Parathyroid adenoma (tissue), 2 donors: ENCODE measurements around the gene NPAS1.

ENCODE experiments used
- H2AFZ ChIP-seq: fragments of 300-600 bp; sonication (generic); one replicate; pipeline ENCODE4 v1.7.0; 2017; ENCODE audit warnings: antibody characterized with exemption, mild to moderate bottlenecking
- H3K27ac ChIP-seq: fragments of 300-600 bp; sonication (generic); one replicate; pipeline ENCODE4 v1.7.0; 2017
- H3K27me3 ChIP-seq: fragments of 300-600 bp; sonication (generic); one replicate; pipeline ENCODE4 v1.7.0; 2017; ENCODE audit warnings: low read length; ENCODE audit not compliant: control insufficient read depth, insufficient read depth
- H3K36me3 ChIP-seq: fragments of 300-600 bp; sonication (generic); one replicate; pipeline ENCODE4 v1.7.0; 2017; ENCODE audit warnings: low read length; ENCODE audit not compliant: control insufficient read depth, insufficient read depth
- H3K4me1 ChIP-seq: fragments of 300-600 bp; sonication (generic); one replicate; pipeline ENCODE4 v1.7.0; 2017; ENCODE audit warnings: control low read depth
- H3K4me2 ChIP-seq: fragments of 300-600 bp; sonication (generic); one replicate; pipeline ENCODE4 v1.7.0; 2017; ENCODE audit warnings: low read length
- H3K4me3 ChIP-seq: fragments of 300-600 bp; sonication (generic); one replicate; pipeline ENCODE4 v1.7.0; 2017; ENCODE audit warnings: low read depth, low read length
- H3K79me2 ChIP-seq: fragments of 300-600 bp; sonication (generic); one replicate; pipeline ENCODE4 v1.7.0; 2017; ENCODE audit warnings: control low read depth
- H3K9ac ChIP-seq: fragments of 300-600 bp; sonication (generic); one replicate; pipeline ENCODE4 v1.7.0; 2017; ENCODE audit warnings: mild to moderate bottlenecking
- H3K9me3 ChIP-seq: fragments of 300-600 bp; sonication (generic); one replicate; pipeline ENCODE4 v1.7.0; 2017; ENCODE audit warnings: low read length; ENCODE audit not compliant: control insufficient read depth
- TF ChIP-seq, protein P1 (sequence below): fragments of 300-600 bp; sonication (generic); IDR thresholded peaks from one replicate; pipeline ENCODE4 v1.7.0; 2017; ENCODE audit warnings: antibody characterized with exemption, mild to moderate bottlenecking
- donor health status: primary hyperparathyroidism.

NPAS1 gene

DNA sequence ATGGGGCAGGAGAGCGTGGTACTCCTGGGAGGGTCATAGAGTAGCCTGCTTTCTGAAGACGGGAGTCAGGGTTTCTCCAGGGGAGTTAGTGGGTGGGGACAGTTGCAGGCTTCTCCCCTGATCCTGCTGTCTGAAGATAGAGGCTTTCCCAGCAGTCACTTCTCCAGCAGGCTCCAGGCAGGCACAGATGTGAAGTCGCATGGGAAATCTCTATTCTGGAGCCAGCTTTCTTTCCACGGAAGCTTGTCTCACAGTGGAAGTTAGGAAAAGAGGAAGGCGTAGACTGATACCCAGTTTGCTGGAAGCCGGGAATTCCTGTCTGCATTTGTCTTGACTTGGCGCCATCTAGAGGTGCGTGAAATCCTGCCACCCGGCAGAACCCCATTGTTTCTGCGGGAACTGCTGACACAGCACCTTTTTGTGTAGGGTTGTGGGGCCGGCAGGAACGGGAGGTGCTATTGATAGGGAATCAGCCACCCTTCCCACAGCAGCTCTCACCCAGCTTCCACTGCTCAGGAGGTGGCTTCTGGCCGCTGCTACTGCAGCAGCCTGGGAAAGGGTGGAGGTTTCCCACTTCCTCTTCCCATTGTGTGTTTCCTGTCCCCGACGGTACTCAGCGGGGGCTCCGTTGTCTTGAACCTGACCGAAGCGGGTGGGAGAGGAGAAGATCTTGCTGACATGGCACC is 28.5 kb upstream of the NPAS1 start:
- Histone ChIP-seq H3K36me3 (no peaks in the 10 kb centered on the region), H3K27ac (peak overlapping the region; percentile 61), H3K4me2 (no peak overlapping the region), H3K9me3 (no peaks in the 10 kb centered on the region), H3K9ac (no peak overlapping the region), H2AFZ (no peak overlapping the region), H3K4me1 (peaks cover 8% of the 10 kb centered on the region), H3K4me3 (no peak overlapping the region), H3K27me3 (no peaks in the 10 kb centered on the region), H3K79me2 (peaks cover 45% of the 10 kb centered on the region)
- TF ChIP-seq, protein P1, sequence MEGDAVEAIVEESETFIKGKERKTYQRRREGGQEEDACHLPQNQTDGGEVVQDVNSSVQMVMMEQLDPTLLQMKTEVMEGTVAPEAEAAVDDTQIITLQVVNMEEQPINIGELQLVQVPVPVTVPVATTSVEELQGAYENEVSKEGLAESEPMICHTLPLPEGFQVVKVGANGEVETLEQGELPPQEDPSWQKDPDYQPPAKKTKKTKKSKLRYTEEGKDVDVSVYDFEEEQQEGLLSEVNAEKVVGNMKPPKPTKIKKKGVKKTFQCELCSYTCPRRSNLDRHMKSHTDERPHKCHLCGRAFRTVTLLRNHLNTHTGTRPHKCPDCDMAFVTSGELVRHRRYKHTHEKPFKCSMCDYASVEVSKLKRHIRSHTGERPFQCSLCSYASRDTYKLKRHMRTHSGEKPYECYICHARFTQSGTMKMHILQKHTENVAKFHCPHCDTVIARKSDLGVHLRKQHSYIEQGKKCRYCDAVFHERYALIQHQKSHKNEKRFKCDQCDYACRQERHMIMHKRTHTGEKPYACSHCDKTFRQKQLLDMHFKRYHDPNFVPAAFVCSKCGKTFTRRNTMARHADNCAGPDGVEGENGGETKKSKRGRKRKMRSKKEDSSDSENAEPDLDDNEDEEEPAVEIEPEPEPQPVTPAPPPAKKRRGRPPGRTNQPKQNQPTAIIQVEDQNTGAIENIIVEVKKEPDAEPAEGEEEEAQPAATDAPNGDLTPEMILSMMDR: peak; percentile 89

DNA sequence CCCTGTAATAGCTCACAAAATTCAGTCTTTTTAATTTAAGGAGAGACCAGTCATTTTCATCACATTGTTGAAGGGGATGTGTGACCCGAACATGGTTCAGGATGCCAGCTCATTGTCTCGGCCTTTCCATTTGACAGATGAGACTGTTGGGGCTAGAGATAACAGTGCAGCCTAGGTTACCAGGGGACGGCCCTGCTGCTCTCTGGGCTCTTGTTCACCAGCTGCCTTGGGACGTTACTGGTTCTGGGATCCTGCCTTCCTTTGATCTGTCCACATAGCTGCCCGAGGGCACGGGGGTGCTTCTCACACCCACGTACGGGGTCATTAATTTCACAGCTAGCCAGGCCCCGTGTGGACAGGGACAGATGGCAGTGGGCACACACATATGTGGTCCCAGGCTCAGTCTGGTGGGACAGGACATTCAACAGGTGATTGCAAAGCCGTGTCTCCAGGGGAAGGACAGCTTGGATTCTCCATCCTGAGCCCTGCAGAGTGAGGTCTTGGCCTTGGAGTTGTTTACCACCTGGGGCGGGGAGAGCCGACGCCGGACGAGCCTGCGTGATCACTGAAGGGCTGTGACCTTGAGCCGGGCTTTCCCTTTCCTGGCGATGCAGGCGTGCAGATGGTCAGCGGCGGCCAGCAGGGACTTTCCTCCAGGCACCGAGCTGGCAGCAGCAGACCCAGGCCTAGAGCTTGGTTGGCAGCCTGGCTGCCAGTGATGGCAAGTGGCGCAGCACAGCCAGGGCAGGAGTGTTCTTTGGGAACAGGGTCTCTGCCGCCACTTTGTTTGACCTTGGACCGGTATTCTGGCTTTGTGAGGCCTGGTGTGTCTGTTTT is 26.7 kb upstream of the NPAS1 start:
- Histone ChIP-seq H3K9me3 (no peaks in the 10 kb centered on the region), H3K27me3 (no peaks in the 10 kb centered on the region), H3K4me1 (peaks cover 8% of the 10 kb centered on the region), H3K27ac (no peak overlapping the region), H3K79me2 (peaks cover 43% of the 10 kb centered on the region), H3K4me2 (no peak overlapping the region), H3K4me3 (no peak overlapping the region), H2AFZ (no peak overlapping the region), H3K36me3 (no peaks in the 10 kb centered on the region), H3K9ac (no peak overlapping the region)
- TF ChIP-seq, protein P1: no peak

DNA sequence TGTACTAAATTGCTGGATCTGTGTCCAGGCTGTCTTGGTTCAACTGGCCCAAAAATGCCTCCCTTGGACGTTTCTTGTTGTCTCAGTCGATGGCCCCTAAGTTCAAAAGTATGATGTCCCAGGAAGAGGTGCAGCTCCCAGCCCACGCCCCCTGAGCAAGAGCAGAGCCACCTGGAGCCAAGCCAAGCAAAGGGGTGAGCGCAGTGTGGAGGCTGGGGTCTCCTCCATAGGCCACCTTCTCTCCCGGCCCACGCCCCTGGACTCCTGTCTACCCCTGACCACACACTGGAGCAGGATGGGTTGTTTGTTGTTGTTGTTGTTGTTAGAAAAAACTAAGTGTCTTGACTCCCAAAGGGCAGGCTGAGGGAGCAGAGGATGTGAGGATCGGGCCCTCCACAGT is 26.0 kb upstream of the NPAS1 start:
- H2AFZ ChIP-seq: no peak overlapping the region
- H3K4me2 ChIP-seq: no peak overlapping the region
- H3K27me3 ChIP-seq: no peaks in the 10 kb centered on the region
- no peak overlapping the region for H3K9ac ChIP-seq
- H3K4me1 ChIP-seq: peaks cover 8% of the 10 kb centered on the region
- no peak overlapping the region for H3K4me3 ChIP-seq
- H3K36me3 ChIP-seq: no peaks in the 10 kb centered on the region
- H3K27ac ChIP-seq: no peak overlapping the region
- TF ChIP-seq, protein P1: no peak
- H3K9me3 ChIP-seq: no peaks in the 10 kb centered on the region
- H3K79me2 ChIP-seq: peaks cover 36% of the 10 kb centered on the region

DNA sequence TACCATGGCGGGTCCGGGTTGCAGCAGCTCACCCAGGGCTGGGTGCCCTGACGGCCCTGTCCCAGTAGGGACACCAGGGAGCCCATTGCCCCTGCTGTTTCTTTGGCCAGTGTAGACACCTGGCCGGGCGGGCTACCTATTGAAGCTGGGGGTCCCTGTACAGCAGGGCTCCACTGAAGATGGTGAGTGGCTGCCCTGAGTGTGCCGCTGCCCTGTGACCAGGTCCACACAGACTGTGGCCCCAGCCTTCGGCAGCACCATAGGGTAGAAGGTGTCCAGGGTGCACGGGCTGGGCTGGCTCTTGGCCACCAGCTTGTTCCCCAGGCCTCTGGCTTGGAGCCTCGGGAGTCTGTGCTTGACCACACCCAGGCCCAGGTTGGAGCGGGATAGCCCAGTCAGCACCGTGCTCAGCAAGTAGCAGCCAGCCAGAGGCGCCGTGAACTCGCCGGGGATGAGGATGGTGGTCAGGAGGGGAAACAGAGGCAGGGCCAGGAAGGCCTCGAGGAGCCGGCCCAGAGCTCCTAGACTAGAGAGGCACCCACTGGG is 25.4 kb upstream of the NPAS1 start:
- no peak overlapping the region for H3K27ac ChIP-seq
- no peak overlapping the region for H3K4me2 ChIP-seq
- no peaks in the 10 kb centered on the region for H3K27me3 ChIP-seq
- H2AFZ ChIP-seq: no peak overlapping the region
- no peak overlapping the region for H3K9ac ChIP-seq
- H3K36me3 ChIP-seq: no peaks in the 10 kb centered on the region
- no peak overlapping the region for H3K4me3 ChIP-seq
- TF ChIP-seq, protein P1: no peak
- H3K4me1 ChIP-seq: peaks cover 8% of the 10 kb centered on the region
- peaks cover 31% of the 10 kb centered on the region for H3K79me2 ChIP-seq
- H3K9me3 ChIP-seq: no peaks in the 10 kb centered on the region
